Measurements from ENCODE around the gene CCM2L. TPM values are rescaled to one million over a fixed set of nuclear protein-coding genes. Genes with fewer than 3 reads are reported as not detected.
A peak's percentile ranks its signal among the peaks of the same experiment; 100 is the strongest.

Gene CCM2L
- total and polyA plus RNA-seq, 9 of the 15 experiments (the other 6 are each of a cell fraction or from before 2014, with no cell fraction given), result 0.04 TPM; not detected in 8

DNA sequence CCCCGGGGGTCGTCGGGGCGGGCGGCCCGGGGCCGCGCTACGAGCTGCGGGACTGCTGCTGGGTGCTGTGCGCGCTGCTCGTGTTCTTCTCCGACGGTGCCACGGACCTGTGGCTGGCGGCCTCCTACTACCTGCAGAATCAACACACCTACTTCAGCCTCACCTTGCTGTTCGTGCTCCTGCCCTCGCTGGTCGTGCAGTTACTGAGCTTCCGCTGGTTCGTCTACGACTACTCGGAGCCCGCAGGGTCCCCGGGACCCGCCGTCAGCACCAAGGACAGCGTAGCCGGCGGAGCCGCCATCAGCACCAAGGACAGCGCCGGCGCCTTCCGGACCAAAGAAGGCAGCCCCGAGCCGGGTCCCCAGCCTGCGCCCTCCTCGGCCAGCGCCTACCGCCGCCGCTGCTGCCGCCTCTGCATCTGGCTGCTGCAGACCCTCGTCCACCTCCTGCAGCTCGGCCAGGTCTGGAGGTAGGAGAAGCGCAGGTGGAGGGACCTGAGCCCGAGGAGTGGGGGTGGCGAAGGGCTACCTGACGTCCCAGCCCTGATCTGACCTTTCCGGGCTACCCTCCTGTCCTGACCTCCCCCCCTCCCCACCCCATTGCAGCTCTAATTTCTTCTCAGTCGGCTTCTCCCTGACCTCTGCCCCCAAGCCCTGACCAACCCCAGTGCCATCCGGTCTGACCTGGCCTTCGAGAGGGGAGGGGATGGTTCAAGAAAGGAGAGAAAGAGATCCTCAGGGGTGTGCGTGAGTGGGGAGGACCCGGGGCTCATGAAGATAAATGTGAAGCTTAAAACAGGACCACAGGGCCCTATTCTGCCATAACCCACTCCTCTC, 41.7 kb upstream of the CCM2L start (continued):
- 0 out of 2 replicates have a peak, but pooled peaks have one; percentile 28 for TF ChIP-seq TEAD4 (IDR thresholded peaks at IDR 0.05; ENCODE audit: low read length)
- TF ChIP-seq TEAD4 (CRISPR knock-in tag; IDR thresholded peaks at IDR 0.05; ENCODE audit: borderline replicate concordance), result peak; percentile 100
- TF ChIP-seq NR2F6 (CRISPR knock-in tag; IDR thresholded peaks at IDR 0.05), result no peak
- TF ChIP-seq ZNF146 (CRISPR knock-in tag; IDR thresholded peaks at IDR 0.05; ENCODE audit: unreplicated experiment), result peak; percentile 98
- peak; percentile 99 for TF ChIP-seq IRF2 (CRISPR knock-in tag; IDR thresholded peaks at IDR 0.05)
- peak; percentile 98 for TF ChIP-seq ZNF124 (CRISPR knock-in tag; IDR thresholded peaks at IDR 0.05)
- TF ChIP-seq ATF1 (CRISPR knock-in tag; IDR thresholded peaks at IDR 0.05), result peak; percentile 89
- TF ChIP-seq ATF1 (tag; IDR thresholded peaks at IDR 0.05), result peak; percentile 24; the same call in 1 of the 2 replicates
- peak; percentile 51; the same call in 1 of the 2 replicates for TF ChIP-seq CREB1 (IDR thresholded peaks at IDR 0.05)
- TF ChIP-seq CREB1 (CRISPR knock-in tag; IDR thresholded peaks at IDR 0.05), result peak; percentile 92
- TF ChIP-seq DNMT1 (IDR thresholded peaks at IDR 0.05), result no peak
- TF ChIP-seq SAFB2 (IDR thresholded peaks at IDR 0.05; ENCODE audit: borderline replicate concordance, low read depth, low read length, severe bottlenecking), result no peak
- TF ChIP-seq MAZ (CRISPR knock-in tag; conservative IDR thresholded peaks at IDR 0.05 in 1 of 2, IDR thresholded peaks at IDR 0.05 in 1 of 2), result peak; percentile 77 to 100
- TF ChIP-seq FOXK1 (CRISPR knock-in tag; IDR thresholded peaks at IDR 0.05; ENCODE audit: borderline replicate concordance), result peak; percentile 100
- peak; percentile 91 for TF ChIP-seq ZNF740 (CRISPR knock-in tag; IDR thresholded peaks at IDR 0.05)
- 0 out of 4 replicates have a peak, but pooled peaks of 1 of the 2 experiments have one; percentile 29 for TF ChIP-seq ZNF740 (tag; IDR thresholded peaks at IDR 0.05)
- TF ChIP-seq TOE1 (IDR thresholded peaks at IDR 0.05; ENCODE audit: borderline replicate concordance), result no peak
- peak; percentile 100 for TF ChIP-seq TOE1 (CRISPR knock-in tag; IDR thresholded peaks at IDR 0.05; ENCODE audit: borderline replicate concordance, low read depth)
- no peak for TF ChIP-seq KHSRP (IDR thresholded peaks at IDR 0.05)
- TF ChIP-seq, protein P1, sequence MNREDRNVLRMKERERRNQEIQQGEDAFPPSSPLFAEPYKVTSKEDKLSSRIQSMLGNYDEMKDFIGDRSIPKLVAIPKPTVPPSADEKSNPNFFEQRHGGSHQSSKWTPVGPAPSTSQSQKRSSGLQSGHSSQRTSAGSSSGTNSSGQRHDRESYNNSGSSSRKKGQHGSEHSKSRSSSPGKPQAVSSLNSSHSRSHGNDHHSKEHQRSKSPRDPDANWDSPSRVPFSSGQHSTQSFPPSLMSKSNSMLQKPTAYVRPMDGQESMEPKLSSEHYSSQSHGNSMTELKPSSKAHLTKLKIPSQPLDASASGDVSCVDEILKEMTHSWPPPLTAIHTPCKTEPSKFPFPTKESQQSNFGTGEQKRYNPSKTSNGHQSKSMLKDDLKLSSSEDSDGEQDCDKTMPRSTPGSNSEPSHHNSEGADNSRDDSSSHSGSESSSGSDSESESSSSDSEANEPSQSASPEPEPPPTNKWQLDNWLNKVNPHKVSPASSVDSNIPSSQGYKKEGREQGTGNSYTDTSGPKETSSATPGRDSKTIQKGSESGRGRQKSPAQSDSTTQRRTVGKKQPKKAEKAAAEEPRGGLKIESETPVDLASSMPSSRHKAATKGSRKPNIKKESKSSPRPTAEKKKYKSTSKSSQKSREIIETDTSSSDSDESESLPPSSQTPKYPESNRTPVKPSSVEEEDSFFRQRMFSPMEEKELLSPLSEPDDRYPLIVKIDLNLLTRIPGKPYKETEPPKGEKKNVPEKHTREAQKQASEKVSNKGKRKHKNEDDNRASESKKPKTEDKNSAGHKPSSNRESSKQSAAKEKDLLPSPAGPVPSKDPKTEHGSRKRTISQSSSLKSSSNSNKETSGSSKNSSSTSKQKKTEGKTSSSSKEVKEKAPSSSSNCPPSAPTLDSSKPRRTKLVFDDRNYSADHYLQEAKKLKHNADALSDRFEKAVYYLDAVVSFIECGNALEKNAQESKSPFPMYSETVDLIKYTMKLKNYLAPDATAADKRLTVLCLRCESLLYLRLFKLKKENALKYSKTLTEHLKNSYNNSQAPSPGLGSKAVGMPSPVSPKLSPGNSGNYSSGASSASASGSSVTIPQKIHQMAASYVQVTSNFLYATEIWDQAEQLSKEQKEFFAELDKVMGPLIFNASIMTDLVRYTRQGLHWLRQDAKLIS (CRISPR knock-in tag; IDR thresholded peaks at IDR 0.05), result peak; percentile 100
- no peak for TF ChIP-seq TCFL5 (CRISPR knock-in tag; conservative IDR thresholded peaks at IDR 0.05)
- TF ChIP-seq CSDE1 (IDR thresholded peaks at IDR 0.05), result no peak
- peak; percentile 93; the same call in 1 of the 2 replicates for TF ChIP-seq NR4A1 (CRISPR knock-in tag; IDR thresholded peaks at IDR 0.05)
- TF ChIP-seq NR4A1 (tag; IDR thresholded peaks at IDR 0.05), result peak; percentile 85
- peak; percentile 97 for TF ChIP-seq ZNF589 (CRISPR knock-in tag; IDR thresholded peaks at IDR 0.05; ENCODE audit: low read depth)
- peak; percentile 87 for TF ChIP-seq MECOM (CRISPR knock-in tag; IDR thresholded peaks at IDR 0.05)

Measured in K562 (cell line).